GM12878 (cell line): ENCODE measurements around the gene MED25. TPM values are rescaled to one million over a fixed set of nuclear protein-coding genes. Genes with fewer than 3 reads are reported as not detected.

ENCODE experiments used
- ATAC-seq: fragments of 200-7000 bp; cut with Tn5 transposase; 3 replicates; pipeline ENCODE4 v1.9.1; 2020; ENCODE audit warnings: mild to moderate bottlenecking, moderate library complexity
- BruUV-seq: library from RNA; stranded (reverse); fragments of 400-500 nt; replicated peaks from 2 replicates; lab custom pipeline; 2021; lab: Mats Ljungman, UMichigan
- CTCF ChIA-PET: fragments of 300-600 bp; sonication (Branson Sonifier 250); formaldehyde crosslinking; extraction: SDS; loops from one replicate; lab custom pipeline; 2021; ENCODE audit warnings: inconsistent platforms; lab: Yijun Ruan, JAX
- POLR2A ChIA-PET: fragments of 350-600 bp; formaldehyde crosslinking; extraction: SDS; loops from one replicate; lab custom pipeline; 2021; ENCODE audit warnings: inconsistent platforms; lab: Charles Lee
- RAD21 ChIA-PET: fragments of 300-600 bp; sonication (Branson Sonifier 250); formaldehyde crosslinking; loops from one replicate; lab custom pipeline; 2023; ENCODE audit warnings: antibody characterized with exemption; ENCODE audit not compliant: unreplicated experiment; lab: Charles Lee
- SMC1A ChIA-PET: fragments of 300-600 bp; sonication (Branson Sonifier 250); formaldehyde crosslinking; loops from one replicate; lab custom pipeline; 2023; ENCODE audit not compliant: unreplicated experiment, uncharacterized antibody; lab: Charles Lee
- DNase-seq: peaks from one replicate; pipeline ENCODE4 v3.0.0-alpha.2; 2011; ENCODE audit warnings: low read depth, low spot score
- FAIRE-seq: peaks from 3 replicates; lab custom pipeline; 2011; peaks lifted over from hg19 to GRCh38; lab: Jason Lieb, UNC
- H2AFZ ChIP-seq: 2 replicates; pipeline ENCODE4 v1.6.0; 2011; ENCODE audit warnings: low read depth, low read length, control low read depth; ENCODE audit not compliant: control insufficient read depth
- H3K27ac ChIP-seq: 2 replicates; pipeline ENCODE4 v1.5.1; 2011; ENCODE audit warnings: control low read depth; ENCODE audit not compliant: control insufficient read depth, insufficient read depth
- H3K27me3 ChIP-seq, 2 experiments: replicated peaks in 1 of 2; 2 replicates each; pipeline versions ENCODE4 v1.6.0 to v1.6.1; 2011; ENCODE audit warnings: low read length in 1 of 2; ENCODE audit not compliant: control insufficient read depth in 2 of 2, insufficient read depth in 2 of 2
- H3K36me3 ChIP-seq, 2 experiments: 2 replicates each; pipeline ENCODE4 v1.5.1; 2011; ENCODE audit warnings: low read length in 1 of 2; ENCODE audit not compliant: control insufficient read depth in 2 of 2, insufficient read depth in 2 of 2
- H3K4me1 ChIP-seq: 2 replicates; pipeline ENCODE4 v1.6.1; 2011; ENCODE audit warnings: mild to moderate bottlenecking, low read length, moderate library complexity, mixed read lengths; ENCODE audit not compliant: control insufficient read depth, insufficient read depth
- H3K4me2 ChIP-seq: 2 replicates; pipeline ENCODE4 v1.6.0; 2011; ENCODE audit warnings: control low read depth; ENCODE audit not compliant: control insufficient read depth, insufficient read depth
- H3K4me3 ChIP-seq: fragments of 200-600 bp; sonication (generic); 2 replicates; pipeline ENCODE4 v1.5.1; 2016
- H3K79me2 ChIP-seq: 2 replicates; pipeline ENCODE4 v1.6.0; 2011; ENCODE audit warnings: low read length; ENCODE audit not compliant: control insufficient read depth, insufficient read depth
- H3K9ac ChIP-seq: 2 replicates; pipeline ENCODE4 v1.8.0; 2011; ENCODE audit warnings: low read length, control low read depth, mixed read lengths; ENCODE audit not compliant: control insufficient read depth, insufficient read depth
- H3K9me3 ChIP-seq: replicated peaks from 3 replicates; pipeline ENCODE4 v1.5.1; 2011; ENCODE audit warnings: mild to moderate bottlenecking, low read length; ENCODE audit not compliant: control insufficient read depth, insufficient read depth
- H4K20me1 ChIP-seq: 2 replicates; pipeline ENCODE4 v1.6.0; 2011; ENCODE audit not compliant: control insufficient read depth, insufficient read depth
- BACH1 ChIP-seq: fragments of 450-650 bp; IDR thresholded peaks from 2 replicates; pipeline ENCODE4 v1.6.1; 2017; ENCODE audit warnings: mild to moderate bottlenecking, borderline replicate concordance
- CREB1 ChIP-seq: IDR thresholded peaks from 2 replicates; pipeline ENCODE4 v1.6.1; 2012; ENCODE audit warnings: low read depth, mild to moderate bottlenecking, inconsistent platforms
- KAT2A ChIP-seq: conservative IDR thresholded peaks from 2 replicates; pipeline ENCODE4 v1.6.1; 2011; ENCODE audit warnings: low read depth, low read length; ENCODE audit not compliant: control insufficient read depth
- LARP7 ChIP-seq: fragments of 450-650 bp; IDR thresholded peaks from 2 replicates; pipeline ENCODE4 v1.6.1; 2017; ENCODE audit warnings: mild to moderate bottlenecking
- NFIC ChIP-seq: IDR thresholded peaks from 2 replicates; pipeline ENCODE4 v1.6.1; 2012; ENCODE audit warnings: low read depth, mild to moderate bottlenecking, inconsistent platforms, low read length, moderate library complexity
- NFYA ChIP-seq: IDR thresholded peaks from 2 replicates; pipeline ENCODE4 v1.6.1; 2011; ENCODE audit warnings: low read depth, mild to moderate bottlenecking, low read length, improper control_type of control experiment, borderline replicate concordance
- POU2F2 ChIP-seq: IDR thresholded peaks from 3 replicates; pipeline ENCODE4 v1.6.1; 2011; ENCODE audit warnings: low read depth, mild to moderate bottlenecking, low read length, borderline replicate concordance
- SIX5 ChIP-seq: IDR thresholded peaks from 2 replicates; pipeline ENCODE4 v1.6.1; 2011; ENCODE audit warnings: mild to moderate bottlenecking, low read depth, low read length, moderate library complexity; ENCODE audit not compliant: severe bottlenecking
- SMAD5 ChIP-seq: IDR thresholded peaks from 2 replicates; pipeline ENCODE4 v1.6.1; 2016; ENCODE audit warnings: antibody characterized with exemption, low read depth
- ZNF217 ChIP-seq: fragments of 450-650 bp; IDR thresholded peaks from 2 replicates; pipeline ENCODE4 v1.6.1; 2017; ENCODE audit warnings: antibody characterized with exemption, mild to moderate bottlenecking
- WGBS: methylation state at CpG from one replicate; pipeline ENCODE4 v1.1.6; 2016; ENCODE audit warnings: low lambda C conversion rate; ENCODE audit not compliant: insufficient replicate concordance, insufficient coverage; ENCODE audit errors: missing lambda C conversion rate; 5-methylcytosine and 5-hydroxymethylcytosine counted together
- in situ Hi-C: fragments of 300-500 bp; cut with MboI; formaldehyde crosslinking; loops from 9 replicates; pipeline ENCODE4 v1.14.3; 2018; ENCODE audit warnings: mixed read lengths
- intact Hi-C: fragments of 100-400 bp; cut with micrococcal nuclease; formaldehyde crosslinking; loops from one replicate; pipeline ENCODE4 v1.14.2; 2022; ENCODE audit not compliant: unreplicated experiment
- polyA plus RNA-seq, 11 experiments: library from polyadenylated mRNA; depleted of rRNA in 4 of 11; unstranded in 6 of 11; stranded (reverse) in 5 of 11; fragments of >200 nt; fragmentation: Nextera tagmentation in 4 of 11; fragmentation: Illumina TruSeq in 1 of 11; extraction: Ambion mirVana in 4 of 11; extraction: Trizol in 1 of 11; gene quantifications; 1 replicate in 1 of 11; 2 replicates in 10 of 11; pipeline versions ENCODE4 v1.2.1 to v1.2.3, GENCODE V29; 2011 to 2016; ENCODE audit warnings: inconsistent platforms in 2 of 11, missing spikeins in 2 of 11, low read depth in 1 of 11
- total RNA-seq, 4 experiments: library from RNA; depleted of rRNA in 3 of 4; stranded (reverse); fragments of >200 nt in 3 of 4; fragmentation: Illumina TruSeq in 1 of 4; extraction: Trizol in 1 of 4; gene quantifications; 2 replicates each; pipeline versions ENCODE4 v1.2.1 to v1.2.3, GENCODE V29; 2013 to 2021

MED25 gene
- total and polyA plus RNA-seq, 10 of the 15 experiments (the other 5 are each of a cell fraction or from before 2014, with no cell fraction given): 3.5 to 53.9 (median 17.1) TPM

DNA sequence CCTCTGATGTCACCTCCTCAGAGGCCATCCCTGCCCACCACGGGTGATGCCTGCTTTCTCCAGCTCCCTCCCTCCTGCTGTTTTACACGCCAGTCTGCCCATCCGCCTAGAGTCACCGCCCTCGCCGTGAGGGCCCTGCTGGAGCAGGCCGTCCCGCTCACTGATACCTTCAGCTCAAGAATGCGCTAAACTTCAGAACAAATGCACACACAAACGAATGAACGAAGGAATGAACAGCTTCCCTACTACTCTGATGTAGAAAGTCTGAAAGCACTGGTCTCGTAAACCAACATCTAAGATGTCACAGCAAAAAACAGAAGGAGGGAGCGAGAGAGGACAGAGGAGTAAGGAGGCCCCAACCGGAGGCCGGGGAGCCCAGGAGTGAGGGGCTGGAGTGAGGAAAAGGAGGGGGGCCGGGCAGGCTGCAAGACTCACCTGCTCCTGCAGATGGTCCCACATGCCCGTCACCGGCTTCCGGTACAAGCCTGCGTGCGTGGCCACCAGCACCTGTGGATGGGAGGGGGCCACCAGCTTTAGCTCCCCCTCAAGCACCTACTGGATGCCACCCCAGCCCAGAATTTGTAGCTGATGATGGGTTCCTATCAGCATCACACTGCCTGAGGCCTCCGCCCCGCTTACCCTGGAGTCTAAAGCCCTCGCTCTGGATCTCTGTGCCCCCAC is 45.3 kb downstream of the MED25 start:
- no peak for ATAC-seq
- Histone ChIP-seq H4K20me1 (no peaks in the 10 kb centered on the region), H3K9me3 (no peaks in the 10 kb centered on the region), H3K4me3 (no peak overlapping the region), H3K79me2 (peaks cover 18% of the 10 kb centered on the region), H2AFZ (no peak overlapping the region), H3K27me3 (no peaks in the 10 kb centered on the region), H3K36me3 (peaks cover 9 to 26% of the 10 kb centered on the region in 2 experiments), H3K4me1 (peaks cover 8% of the 10 kb centered on the region), H3K4me2 (no peak overlapping the region), H3K27ac (no peak overlapping the region), H3K9ac (no peak overlapping the region)
- FAIRE-seq: no peak
- intact Hi-C loops: no loop called here
- SMC1A ChIA-PET: no interaction called here
- WGBS: 96% methylated on average over 24 of the region's 24 CpGs
- CTCF ChIA-PET: interaction anchor here (1.4 to 1.5 kb wide), 2 partner anchors 10 to 13 kb away, joined by 3 read pairs; partner anchors contain the start of gene PTOV1
- DNase-seq: no peak
- POLR2A ChIA-PET: interaction anchor here (0.5 kb wide), 1 partner anchor 154 kb away, joined by 4 read pairs; no protein-coding TSS in a partner anchor
- BruUV-seq: no TSS peak
- RAD21 ChIA-PET: interaction anchor here (1.3 kb wide), 1 partner anchor 13 kb away, joined by 3 read pairs; the partner anchor contains the start of gene PTOV1
- TF ChIP-seq CREB1 (no peak), SIX5 (no peak), KAT2A (no peak), SMAD5 (no peak), POU2F2 (no peak), NFIC (no peak), NFYA (no peak), LARP7 (no peak), BACH1 (no peak), ZNF217 (no peak)
- in situ Hi-C loops: no loop called here
